CD4-positive, alpha-beta T cell treated with Interleukin-15 for 4 hours (primary cell): ENCODE results near the gene ENKUR.

Experiments
- DNase-seq: peaks from one replicate; pipeline ENCODE4 v3.0.0-alpha.2; 2020; ENCODE audit warnings: low spot score

The ENKUR gene, protein sequence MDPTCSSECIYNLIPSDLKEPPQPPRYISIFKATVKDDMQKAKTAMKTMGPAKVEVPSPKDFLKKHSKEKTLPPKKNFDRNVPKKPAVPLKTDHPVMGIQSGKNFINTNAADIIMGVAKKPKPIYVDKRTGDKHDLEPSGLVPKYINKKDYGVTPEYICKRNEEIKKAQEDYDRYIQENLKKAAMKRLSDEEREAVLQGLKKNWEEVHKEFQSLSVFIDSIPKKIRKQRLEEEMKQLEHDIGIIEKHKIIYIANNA

DNA sequence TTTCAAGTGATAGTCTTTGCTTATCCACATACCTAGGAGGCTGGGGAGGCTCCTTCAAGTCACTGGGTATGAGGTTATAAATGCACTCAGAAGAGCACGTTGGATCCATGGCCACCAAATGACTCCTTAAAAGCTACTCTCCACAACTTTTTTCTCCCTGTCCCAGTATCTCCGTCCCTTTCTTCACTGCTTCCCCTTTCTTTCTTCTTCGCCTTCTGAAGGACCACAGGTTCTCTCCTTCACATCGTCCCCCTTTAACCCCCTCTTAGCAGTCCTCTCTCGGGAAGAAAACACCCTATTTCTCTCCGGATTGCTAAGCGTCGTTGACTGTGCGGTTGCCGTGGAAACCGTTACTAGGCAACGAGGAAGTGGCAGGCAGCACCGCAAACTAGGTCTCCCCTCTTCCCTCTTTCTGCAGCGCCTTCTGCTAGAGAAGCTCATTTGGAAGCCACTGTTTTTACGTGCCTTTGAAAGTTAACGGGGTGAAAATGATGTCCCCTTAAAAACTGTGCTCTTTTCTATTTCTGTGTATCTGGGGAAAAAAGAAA is at the start of gene ENKUR:
ENKUR (minus strand) TSS at position 331 of the 548 bp plus-strand sequence; CDS start at position 109, 222 bp downstream.
- DNase-seq = peak; percentile 94

DNA sequence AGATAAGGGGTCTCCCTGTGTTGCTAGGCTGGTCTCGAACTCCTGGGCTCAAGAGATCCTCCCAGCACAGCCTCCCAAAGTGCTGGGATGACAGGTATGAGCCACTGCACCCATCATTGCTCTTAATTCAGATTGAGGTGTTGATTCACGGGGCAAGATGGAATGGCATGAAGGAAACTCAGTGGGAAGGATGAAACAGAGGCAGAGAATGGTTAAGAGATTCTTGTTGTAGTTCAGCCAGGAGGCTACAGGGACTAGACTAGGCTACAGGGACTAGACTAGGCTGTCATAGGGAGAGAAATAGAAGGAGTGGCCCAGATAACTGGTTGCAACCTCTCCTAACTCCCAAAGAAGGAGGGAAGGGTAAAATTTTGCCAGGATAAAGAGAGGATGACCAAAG is 48.4 kb upstream of the ENKUR start:
- DNase-seq = no peak

DNA sequence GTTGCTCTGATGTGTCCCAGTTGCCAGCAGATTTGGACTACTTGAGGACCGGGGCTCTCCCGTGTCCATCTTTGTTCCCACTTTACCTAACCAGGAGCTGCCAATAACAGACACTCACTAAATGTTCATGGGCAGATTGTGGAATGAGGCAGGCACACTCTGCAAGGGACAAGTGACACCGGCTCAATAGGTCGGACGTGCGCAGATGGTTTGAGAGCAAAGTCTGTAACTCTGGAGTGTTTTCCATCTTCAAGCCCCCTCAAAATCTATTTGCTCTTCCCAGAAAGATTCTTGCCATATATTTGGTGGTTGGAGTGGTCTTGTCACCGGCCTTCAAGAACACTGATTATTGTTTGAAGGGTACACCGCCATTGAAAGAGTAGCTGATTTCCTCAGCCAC is 47.7 kb upstream of the ENKUR start:
- DNase-seq = no peak

DNA sequence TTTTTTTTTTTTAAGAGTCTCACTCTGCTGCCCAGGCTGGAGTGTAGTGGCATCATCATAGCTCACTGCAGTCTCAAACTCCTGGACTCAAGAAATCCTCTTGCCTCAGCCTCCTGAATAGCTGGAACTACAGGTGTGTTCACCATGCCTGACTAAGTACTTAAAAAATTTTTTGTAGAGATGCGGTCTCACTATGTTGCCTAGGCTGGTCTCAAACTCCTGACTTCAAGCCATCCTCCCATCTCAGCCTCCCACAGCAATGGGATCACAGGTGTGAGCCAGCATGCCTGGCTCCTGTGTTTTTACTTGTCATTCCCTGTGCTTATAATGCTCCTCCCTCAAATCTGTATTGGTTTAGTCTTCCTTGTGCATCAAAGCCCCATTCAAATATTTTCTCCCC is 47.2 kb upstream of the ENKUR start:
- DNase-seq = no peak

DNA sequence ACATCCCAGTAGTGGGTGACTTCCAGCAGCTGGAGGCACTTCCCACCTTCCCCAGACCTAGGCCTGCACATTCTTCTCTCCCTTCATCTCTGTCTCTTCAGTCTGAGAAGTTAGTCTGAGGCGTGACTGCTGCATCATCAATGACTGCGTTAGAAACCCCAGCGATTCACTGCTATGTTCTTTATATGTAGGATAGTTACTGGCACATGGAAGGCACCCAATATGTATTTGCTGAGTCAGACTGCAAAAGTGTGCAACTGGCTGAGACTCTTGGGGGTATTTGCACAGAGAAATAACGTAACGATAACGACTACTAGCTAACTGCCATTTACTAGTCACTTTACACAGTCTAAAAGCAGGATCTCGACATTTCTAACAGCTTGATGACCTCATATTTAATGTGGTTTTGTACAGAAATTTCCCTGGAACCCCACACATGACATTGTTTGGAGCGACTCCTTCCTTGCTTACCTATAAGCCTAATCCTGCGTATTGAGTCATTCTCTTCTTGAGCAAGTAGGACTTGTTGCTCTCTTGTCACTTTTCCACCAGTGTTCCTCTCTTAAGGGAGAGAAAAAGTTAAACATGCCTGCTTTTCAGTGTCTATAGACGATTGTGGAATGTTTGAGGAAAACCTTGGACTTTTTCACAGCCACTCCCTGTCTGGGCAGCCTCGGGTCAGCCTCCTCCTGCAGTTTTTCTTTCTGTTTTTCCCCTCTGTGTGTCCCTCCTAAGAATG is 45.9 kb upstream of the ENKUR start:
- no peak for DNase-seq

DNA sequence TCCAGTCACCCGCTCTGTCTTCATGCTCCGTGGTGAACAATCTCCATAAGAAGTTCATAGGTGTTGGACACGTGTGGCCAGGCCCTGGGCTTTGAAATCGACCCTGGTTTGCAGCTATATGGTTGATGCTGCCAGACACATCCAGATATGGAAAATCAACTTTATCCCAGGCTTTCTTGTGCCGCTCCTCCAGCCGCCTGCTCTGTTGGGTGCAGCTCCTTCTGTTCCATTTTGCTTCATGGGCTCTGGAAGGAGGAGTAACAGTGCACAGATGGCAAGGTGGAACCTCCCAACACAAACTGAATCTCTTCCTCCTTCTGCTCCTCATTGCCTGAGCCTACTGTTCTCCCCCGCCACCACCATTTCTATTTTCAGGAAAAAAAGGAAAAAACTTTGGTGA is 45.2 kb upstream of the ENKUR start:
- no peak for DNase-seq

DNA sequence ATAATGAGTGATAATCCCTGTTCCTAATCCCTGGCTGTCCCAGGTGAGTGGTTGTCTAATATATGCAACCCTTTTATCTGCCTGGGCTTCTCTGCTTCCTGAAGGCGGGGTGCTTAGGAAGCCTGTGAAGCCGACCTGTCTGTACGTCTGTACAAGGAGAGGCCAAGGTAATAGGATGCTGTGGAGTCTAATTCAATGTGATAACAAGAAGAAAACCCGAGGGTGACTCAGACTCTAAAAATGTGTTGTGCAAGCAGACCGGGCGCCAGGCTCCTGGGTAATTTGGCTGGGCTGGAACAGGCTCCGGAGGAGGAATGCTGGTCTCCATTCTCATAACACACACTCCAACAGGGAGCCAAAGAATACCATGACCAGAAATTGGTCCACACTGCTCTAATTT is 44.0 kb upstream of the ENKUR start:
- DNase-seq = no peak

DNA sequence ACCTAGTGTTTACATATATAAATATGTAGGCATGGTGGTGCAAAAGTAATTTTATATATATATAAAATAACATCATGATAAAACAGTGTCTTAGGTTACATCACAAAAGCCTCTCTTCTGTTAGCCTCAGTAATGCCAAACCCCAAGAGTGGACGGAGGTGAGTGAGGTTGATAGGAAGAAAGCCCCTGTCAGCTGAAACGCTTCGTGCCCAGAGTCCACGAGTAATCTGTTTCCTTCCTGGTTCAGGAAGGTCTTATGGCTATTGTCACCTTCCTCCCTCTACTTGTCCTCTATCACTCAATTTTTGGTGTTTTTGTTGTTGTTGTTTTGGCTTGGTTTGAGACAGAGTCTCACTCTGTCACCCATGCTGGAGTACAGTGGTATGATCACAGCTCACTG is 41.9 kb upstream of the ENKUR start:
- DNase-seq = no peak

DNA sequence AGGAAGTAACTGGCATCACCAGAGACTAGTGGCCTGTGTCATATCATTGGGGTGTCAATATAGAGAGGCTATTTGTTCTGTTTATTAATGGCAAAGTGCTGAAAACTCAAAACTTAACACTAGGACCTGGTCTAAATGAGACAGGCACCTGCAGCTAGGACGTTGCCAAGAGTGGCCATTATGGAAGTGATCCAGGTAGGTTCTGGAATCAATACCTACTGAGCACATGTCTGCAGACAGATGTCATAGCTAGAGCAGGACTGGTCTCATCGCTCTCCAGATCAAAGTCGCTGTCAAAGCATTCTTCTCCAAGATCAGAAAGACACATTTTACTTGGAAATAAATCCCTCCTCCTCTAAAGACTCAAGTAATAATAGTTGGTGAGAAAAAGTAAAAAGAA is 40.8 kb upstream of the ENKUR start:
- no peak for DNase-seq

DNA sequence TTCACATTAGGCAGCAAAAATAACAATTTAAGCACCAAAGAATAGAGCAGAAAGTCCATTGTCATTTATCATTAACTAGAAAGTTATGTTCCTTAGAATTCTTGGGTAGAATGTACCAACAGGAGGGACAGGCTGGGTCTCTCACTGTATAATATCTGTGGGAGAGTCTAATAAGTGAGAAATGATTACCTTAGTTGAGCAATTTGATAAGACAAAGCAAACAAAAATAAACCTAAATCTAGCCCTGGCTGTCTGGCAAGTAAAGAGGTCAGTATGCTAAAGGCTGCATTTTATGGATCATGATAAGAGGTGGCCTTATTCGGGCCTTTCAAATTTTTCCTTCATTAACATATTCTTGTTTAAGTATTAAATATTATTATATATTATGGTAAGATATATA is 36.1 kb upstream of the ENKUR start:
- no peak for DNase-seq

DNA sequence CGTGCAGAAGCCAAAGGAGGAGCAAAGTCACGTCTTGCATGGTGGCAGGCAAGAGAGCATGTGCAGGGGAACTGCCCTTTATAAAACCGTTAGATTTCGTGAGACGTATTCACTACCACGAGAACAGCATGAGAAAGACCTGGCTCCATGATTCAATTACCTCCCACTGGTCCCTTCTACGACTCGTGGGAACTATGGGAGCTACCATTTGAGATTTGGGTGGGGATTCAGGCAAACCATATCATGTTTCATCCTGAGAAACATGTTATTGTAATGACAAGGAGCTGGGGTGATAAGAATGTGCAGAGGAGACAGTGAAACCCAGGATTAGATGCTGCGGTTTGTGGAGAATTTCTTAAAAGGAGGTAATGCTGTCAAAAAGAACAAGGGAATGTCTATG is 34.4 kb upstream of the ENKUR start:
- no peak for DNase-seq

DNA sequence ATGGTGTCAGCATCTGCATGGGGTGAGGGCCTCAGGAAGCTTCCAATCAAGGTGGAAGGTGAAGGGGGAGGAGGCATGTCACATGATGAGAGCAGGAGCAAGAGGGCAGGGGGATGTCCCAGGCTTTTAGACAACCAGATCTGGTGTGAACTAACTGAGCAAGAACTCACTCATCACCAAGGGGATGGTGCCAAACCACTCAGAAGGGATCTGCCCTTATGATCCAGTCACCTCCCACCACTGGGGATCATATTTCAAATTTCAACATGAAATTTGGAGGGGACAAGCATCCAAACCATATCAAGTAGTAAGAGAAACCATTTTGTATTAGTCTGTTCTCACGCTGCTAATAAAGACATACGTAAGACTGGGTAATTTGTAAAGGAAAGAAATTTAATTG is 34.0 kb upstream of the ENKUR start:
- no peak for DNase-seq

DNA sequence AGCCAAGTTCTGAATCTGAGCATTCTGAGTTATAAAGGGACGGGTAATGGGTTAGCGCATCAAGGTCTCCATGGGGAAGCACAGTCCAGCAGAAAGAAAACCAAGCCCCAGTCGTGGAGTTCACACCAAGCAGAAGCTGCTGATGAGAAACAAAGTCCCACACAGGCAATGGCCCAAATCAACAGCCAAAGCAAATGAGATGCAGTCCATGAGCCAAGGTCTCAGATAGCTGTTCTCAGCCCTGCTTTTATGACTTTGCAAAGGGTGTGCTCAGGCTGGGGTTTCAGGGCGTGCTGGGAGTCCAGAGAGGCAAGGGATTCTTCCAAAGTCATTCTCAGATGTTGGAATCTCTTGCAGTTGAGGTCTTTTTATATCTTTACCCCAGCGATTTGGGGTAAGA is 32.5 kb upstream of the ENKUR start:
- DNase-seq = no peak

DNA sequence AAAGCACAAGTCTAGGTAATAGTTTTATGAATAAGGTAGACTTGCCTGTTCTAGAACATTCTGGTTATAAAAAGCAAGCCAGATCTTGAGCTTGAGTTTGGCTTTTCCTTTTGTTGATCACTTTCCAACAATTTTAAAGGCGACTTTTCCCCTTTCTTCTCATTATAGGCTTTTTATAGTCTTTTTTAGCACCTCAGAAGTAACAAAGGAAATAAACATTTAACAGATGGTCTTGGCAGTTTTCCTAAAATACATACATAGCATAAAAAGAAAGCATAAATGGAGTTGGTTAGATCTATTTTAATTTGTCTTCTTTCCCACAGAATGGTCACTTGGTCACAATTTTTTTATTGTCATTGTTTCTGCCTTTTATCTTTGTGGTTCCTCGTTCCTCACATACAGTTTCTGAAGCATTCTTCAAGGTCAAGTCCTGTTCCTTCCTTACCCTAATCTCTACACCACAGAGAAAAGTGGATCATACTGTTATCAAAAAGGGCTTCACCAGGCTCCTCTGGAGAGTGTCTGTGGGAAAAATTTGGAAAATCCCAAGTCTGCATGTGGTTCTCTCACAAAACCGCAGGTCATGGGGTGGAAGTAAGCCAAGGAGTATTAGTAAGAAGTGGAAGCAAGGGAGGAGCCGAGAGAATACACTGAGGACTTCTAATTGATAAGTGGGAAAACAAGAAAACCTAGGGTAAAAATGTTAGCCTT is 31.8 kb upstream of the ENKUR start:
- DNase-seq = no peak

DNA sequence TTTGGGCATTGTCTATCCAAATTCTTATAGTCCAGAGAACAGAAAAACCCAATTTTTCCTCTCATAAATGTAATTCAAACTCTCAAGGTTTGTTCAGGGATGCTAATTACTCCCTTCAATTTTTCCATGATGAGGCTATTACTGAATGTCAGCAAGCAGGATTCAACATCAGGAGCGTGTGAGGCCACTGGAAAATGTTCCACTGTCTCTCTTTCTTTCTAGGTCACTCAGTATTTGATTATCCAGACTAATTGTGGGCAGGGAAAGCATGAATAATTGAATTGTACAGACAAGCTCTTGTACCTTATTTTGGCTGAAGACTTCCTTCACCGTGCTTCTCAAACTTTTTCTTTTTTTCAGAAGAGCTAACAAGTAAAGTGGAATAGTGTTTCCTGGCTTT is 31.1 kb upstream of the ENKUR start:
- no peak for DNase-seq

DNA sequence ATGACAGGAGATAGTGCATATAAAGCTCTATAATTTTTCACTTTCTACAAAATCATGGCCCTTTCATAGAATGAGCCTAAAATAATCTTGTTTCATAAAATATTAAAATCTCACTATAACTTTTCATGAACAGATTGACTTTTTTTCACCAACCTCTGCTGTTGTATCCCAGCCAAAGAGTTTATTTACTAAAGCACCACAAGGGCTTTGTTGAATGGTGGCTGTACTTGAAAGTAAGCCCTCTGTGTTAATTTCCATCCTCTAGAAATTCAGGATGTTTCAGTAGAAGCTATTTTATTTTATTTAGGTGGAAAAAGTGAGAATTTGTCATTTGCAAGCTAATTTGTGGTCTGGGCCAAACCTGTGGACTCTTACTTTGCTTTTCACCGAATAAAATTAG is 30.7 kb upstream of the ENKUR start:
- DNase-seq = no peak

DNA sequence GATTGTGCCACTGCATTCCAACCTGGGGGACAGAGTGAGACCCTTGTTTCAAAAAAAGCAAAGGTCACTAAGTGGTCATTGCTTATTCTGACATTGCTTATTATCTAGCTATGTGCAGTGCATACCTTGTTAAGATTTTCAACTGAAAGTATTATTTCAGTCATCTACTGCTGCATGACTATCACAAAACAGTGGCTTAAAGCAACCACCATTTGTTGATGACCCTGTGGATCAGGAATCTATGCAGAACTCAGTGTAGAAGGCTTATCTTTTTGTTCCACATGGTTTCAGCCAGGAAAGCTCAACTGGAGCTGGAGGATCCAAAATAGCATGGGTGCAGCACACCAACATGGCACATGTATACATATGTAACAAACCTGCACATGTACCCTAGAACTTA is 23.6 kb upstream of the ENKUR start:
- DNase-seq = no peak

DNA sequence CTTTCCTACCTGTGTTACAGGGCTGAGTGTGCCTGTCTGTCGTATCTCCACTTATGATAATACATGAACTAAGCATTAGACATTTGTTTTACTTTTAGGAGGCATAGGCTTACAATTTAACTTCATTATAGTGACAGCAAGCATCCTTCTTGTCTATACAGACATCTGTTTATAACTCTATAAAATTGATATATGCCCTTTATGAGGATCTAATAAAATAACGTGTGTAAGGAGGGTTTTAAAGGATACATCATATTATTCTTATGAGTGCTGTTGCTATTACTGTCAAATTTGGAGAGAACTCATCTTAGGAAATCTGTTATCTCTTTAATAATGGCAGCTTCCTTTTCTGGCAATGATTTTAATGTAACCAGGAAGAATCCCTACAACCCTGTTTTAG is 22.4 kb upstream of the ENKUR start:
- DNase-seq = no peak

DNA sequence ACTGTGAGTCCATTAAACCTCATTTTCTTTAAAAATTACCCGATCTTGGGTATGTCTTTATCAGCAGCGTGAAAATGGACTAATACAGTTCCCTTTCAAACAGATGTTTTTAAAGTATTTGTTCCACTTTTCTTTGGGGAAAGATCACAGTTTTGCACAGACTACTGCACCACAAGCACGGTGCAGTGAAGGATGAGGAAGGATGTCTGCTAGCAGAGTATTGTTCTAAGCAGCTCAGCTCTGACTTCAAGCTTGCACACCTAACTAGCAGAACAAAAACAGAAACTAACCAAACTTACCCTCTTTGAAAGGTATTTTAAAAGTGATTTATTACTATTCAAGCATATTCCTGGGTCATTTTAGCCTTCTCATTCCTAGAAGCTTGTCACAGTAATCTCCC is 20.4 kb upstream of the ENKUR start:
- DNase-seq = no peak

DNA sequence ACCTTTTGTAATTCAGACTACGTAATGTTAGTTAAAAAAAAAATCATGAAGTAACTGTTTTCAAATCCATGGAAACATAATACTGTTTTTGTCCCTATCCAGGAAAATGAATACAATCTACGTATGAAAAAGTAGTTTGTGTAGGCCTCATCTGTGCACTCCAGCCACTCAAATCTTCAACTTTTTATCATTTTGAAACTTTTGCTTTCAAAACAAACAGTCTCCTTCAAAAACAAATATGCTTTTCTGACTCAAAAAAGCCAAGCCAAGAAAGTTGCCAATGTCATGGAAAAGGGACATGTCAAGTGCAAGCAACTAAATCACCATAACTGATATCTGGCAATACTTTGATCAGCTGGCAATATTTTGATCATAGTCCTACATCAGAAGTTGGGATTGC is 13.6 kb upstream of the ENKUR start:
- DNase-seq = no peak

DNA sequence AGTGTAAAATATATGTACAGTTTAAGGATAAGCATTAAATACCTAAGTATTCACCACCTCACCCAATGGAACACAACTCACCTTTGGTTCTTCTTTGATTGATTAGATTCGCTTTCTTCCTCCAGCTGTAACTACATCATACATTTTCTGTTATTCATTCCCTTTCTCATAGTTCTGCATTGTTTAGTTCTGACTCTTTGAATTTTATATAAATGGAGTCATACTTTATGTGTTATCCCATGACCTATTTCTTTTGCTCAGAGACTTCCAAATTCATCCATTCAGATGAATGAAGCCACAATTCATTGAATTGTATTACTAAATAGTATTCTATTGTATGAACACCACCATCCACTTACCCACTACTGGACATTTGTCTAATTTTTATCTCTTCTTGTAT is 12.8 kb upstream of the ENKUR start:
- no peak for DNase-seq

DNA sequence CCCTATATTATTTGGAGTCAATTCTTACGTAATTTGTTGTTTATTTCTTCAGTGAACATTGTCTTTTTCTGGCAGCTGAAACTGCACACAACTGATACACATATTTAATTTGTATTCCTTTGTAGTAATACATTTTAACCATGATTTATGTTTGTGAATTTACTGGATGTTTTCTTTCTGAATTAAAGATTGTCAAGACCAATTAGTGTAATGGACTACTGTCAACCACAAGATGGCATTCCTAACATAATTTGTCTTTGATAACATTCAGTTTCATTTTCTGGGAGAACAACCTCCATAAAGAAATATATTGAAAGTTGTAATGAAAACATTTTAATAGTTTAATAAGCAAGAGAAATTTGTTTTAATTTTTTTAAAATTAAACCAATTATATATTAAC is 10.5 kb upstream of the ENKUR start:
- DNase-seq = no peak

DNA sequence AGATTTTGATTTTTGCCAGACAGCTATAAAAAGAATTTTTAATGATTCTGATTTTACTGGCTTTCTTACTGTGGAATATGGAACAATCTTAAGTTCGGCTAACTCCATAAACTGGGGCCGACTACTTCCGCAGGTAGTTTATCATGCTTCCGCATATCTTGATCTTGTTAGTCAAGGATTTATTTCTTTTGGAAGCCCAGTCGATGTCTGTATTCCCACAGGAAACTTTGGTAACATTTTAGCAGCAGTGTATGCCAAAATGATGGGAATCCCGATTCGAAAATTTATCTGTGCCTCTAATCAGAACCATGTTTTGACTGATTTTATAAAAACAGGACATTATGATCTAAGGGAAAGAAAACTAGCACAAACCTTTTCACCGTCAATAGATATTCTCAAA is 8.6 kb upstream of the ENKUR start:
- no peak for DNase-seq
